ENCODE measurements around the gene CCPG1. TPM values are rescaled to one million over a fixed set of nuclear protein-coding genes. Genes with fewer than 3 reads are reported as not detected.
A peak's percentile ranks its signal among the peaks of the same experiment; 100 is the strongest.
"Not testable (repeated sequence)": the region's sequence is repeated elsewhere in the genome, so short reads cannot be mapped to it uniquely, and the experiment has no call there.

The CCPG1 gene
- 26.9 TPM for total RNA-seq

GRCh38 chr15:55408012-55408928, at the start of gene CCPG1, which contains the start of gene PIERCE2:
Gene CCPG1, minus strand, starts transcription at chr15:55408359. Its CDS starts 18,935 bp downstream, at chr15:55389424.
Gene PIERCE2, plus strand, starts transcription at chr15:55408495. Its CDS starts 274 bp downstream, at chr15:55408769.
- DNase-seq: peak; percentile 92

- DNase-seq: no peak
Measured at GRCh38 chr15:55457401-55458022, 49.4 kb upstream of the CCPG1 start.

GRCh38 chr15:55447030-55447394, 38.9 kb upstream of the CCPG1 start:
- not testable (repeated sequence) for DNase-seq

GRCh38 chr15:55446379-55447029, 38.3 kb upstream of the CCPG1 start:
- not testable (repeated sequence) for DNase-seq

- DNase-seq: not testable (repeated sequence)
Measured at GRCh38 chr15:55445936-55446335, 37.8 kb upstream of the CCPG1 start.

- not testable (repeated sequence) for DNase-seq
Measured at GRCh38 chr15:55443141-55443540, 35.0 kb upstream of the CCPG1 start.

GRCh38 chr15:55434989-55435825, 27.0 kb upstream of the CCPG1 start:
- no peak for DNase-seq

- no peak for DNase-seq
Measured at GRCh38 chr15:55422089-55422488, 13.9 kb upstream of the CCPG1 start.

GRCh38 chr15:55420171-55420866, 12.2 kb upstream of the CCPG1 start:
- DNase-seq: no peak

GRCh38 chr15:55417678-55418077, 9.5 kb upstream of the CCPG1 start:
- not testable (repeated sequence) for DNase-seq

- not testable (repeated sequence) for DNase-seq
Measured at GRCh38 chr15:55408976-55409375, 817 bp upstream of the CCPG1 start.

GRCh38 chr15:55407498-55408011, 604 bp downstream of the CCPG1 start:
- peak; percentile 34 for DNase-seq

GRCh38 chr15:55403531-55403930, 4.6 kb downstream of the CCPG1 start:
- no peak for DNase-seq

GRCh38 chr15:55402707-55403106, 5.5 kb downstream of the CCPG1 start:
- no peak for DNase-seq

GRCh38 chr15:55401786-55402246, 6.3 kb downstream of the CCPG1 start:
- no peak for DNase-seq

- DNase-seq: not testable (repeated sequence)
Measured at GRCh38 chr15:55400050-55400449, 8.1 kb downstream of the CCPG1 start.

- no peak for DNase-seq
Measured at GRCh38 chr15:55398243-55398642, 9.9 kb downstream of the CCPG1 start.

- DNase-seq: no peak
Measured at GRCh38 chr15:55394694-55395093, 13.5 kb downstream of the CCPG1 start.

GRCh38 chr15:55389264-55389607, 18.9 kb downstream of the CCPG1 start:
- DNase-seq: no peak

- DNase-seq: no peak
Measured at GRCh38 chr15:55387027-55387426, 21.1 kb downstream of the CCPG1 start.

- DNase-seq: no peak
Measured at GRCh38 chr15:55383687-55384086, 24.5 kb downstream of the CCPG1 start.

Data from skin of body (tissue), 2 donors.